HEK293 (cell line): ENCODE data around the gene EPO.

Source experiments
- BCL11A ChIP-seq: fragments of 450-650 bp; formaldehyde crosslinking; IDR thresholded peaks from 2 replicates; pipeline ENCODE4 v1.5.1; 2016; ENCODE audit warnings: low read depth, missing biosample characterization, missing genetic modification characterization
- ELK4 ChIP-seq: IDR thresholded peaks from 2 replicates; pipeline ENCODE4 v1.6.1; 2011; ENCODE audit warnings: mild to moderate bottlenecking, low read depth, low read length, borderline replicate concordance
- KLF16 ChIP-seq: fragments of 450-650 bp; formaldehyde crosslinking; IDR thresholded peaks from 2 replicates; pipeline ENCODE4 v1.5.1; 2017; ENCODE audit warnings: missing biosample characterization, missing genetic modification characterization
- PRDM2 ChIP-seq: fragments of 450-650 bp; formaldehyde crosslinking; IDR thresholded peaks from 2 replicates; pipeline ENCODE4 v1.5.1; 2016; ENCODE audit warnings: missing biosample characterization, missing genetic modification characterization, borderline replicate concordance
- PRDM4 ChIP-seq: fragments of 450-650 bp; formaldehyde crosslinking; IDR thresholded peaks from 2 replicates; pipeline ENCODE4 v1.5.1; 2017; ENCODE audit warnings: missing biosample characterization, missing genetic modification characterization
- ZBTB49 ChIP-seq: fragments of 450-650 bp; formaldehyde crosslinking; IDR thresholded peaks from 2 replicates; pipeline ENCODE4 v1.5.1; 2016; ENCODE audit warnings: missing biosample characterization, missing genetic modification characterization, low read depth
- ZNF184 ChIP-seq: fragments of 450-650 bp; IDR thresholded peaks from 2 replicates; pipeline ENCODE4 v1.5.1; 2018; ENCODE audit warnings: missing biosample characterization, mild to moderate bottlenecking, missing genetic modification characterization
- ZNF274 ChIP-seq, 2 experiments: fragments of 200-500 bp in 1 of 2; fragments of 450-650 bp in 1 of 2; sonication (Bioruptor generic) in 1 of 2; formaldehyde crosslinking in 1 of 2; IDR thresholded peaks; 2 replicates each; pipeline versions ENCODE4 v1.5.1 to v1.6.1; 2014 to 2016; ENCODE audit warnings: borderline replicate concordance in 1 of 2, inconsistent platforms in 1 of 2, low read length in 1 of 2, missing biosample characterization in 1 of 2, missing genetic modification characterization in 1 of 2
- ZNF513 ChIP-seq: fragments of 450-650 bp; IDR thresholded peaks from 2 replicates; pipeline ENCODE4 v1.5.1; 2018; ENCODE audit warnings: missing biosample characterization, missing genetic modification characterization
- ZNF518A ChIP-seq: fragments of 450-650 bp; formaldehyde crosslinking; conservative IDR thresholded peaks from 2 replicates; pipeline ENCODE4 v1.5.1; 2016; ENCODE audit warnings: low read depth, missing biosample characterization, missing genetic modification characterization
- ZNF645 ChIP-seq: fragments of 450-650 bp; formaldehyde crosslinking; IDR thresholded peaks from 2 replicates; pipeline ENCODE4; 2016; ENCODE audit warnings: missing biosample characterization, missing genetic modification characterization
- ZNF677 ChIP-seq: fragments of 450-650 bp; IDR thresholded peaks from 2 replicates; pipeline ENCODE4 v1.5.0; 2018; ENCODE audit warnings: missing biosample characterization, mild to moderate bottlenecking, missing genetic modification characterization, moderate library complexity
- ZSCAN4 ChIP-seq: fragments of 450-650 bp; formaldehyde crosslinking; IDR thresholded peaks from 2 replicates; pipeline ENCODE4 v1.5.1; 2017; ENCODE audit warnings: missing biosample characterization, missing genetic modification characterization
- ZSCAN5A ChIP-seq: fragments of 450-650 bp; formaldehyde crosslinking; IDR thresholded peaks from 2 replicates; pipeline ENCODE4 v1.5.1; 2016; ENCODE audit warnings: missing biosample characterization, missing genetic modification characterization

EPO gene

GRCh38 chr7:100705320-100705752 is 14.9 kb upstream of the EPO start (continued):
- TF ChIP-seq PRDM2 (tag by site-specific recombination) (no peak), ZSCAN5A (tag by site-specific recombination) (peak; percentile 80; the same call in 1 of the 2 replicates), ZNF184 (tag by site-specific recombination) (no peak), BCL11A (tag by site-specific recombination) (peak; percentile 79; the same call in 1 of the 2 replicates), ZBTB49 (tag by site-specific recombination) (no peak), ZNF513 (no peak), ZNF645 (tag by site-specific recombination) (no peak), ELK4 (no peak), KLF16 (tag by site-specific recombination) (peak; percentile 65; the same call in 1 of the 2 replicates), PRDM4 (tag by site-specific recombination) (0 out of 2 replicates have a peak, but pooled peaks have one; percentile 37), ZNF518A (tag by site-specific recombination) (no peak), ZNF677 (tag by site-specific recombination) (no peak), ZNF274 (IDR thresholded peaks at IDR 0.05; ENCODE audit: low read length) (no peak), ZNF274 (tag by site-specific recombination; IDR thresholded peaks at IDR 0.05; ENCODE audit: borderline replicate concordance) (no peak), ZSCAN4 (tag by site-specific recombination) (no peak)
